Hepatocyte (in vitro differentiated cells): ENCODE results near the gene LIPA. TPM values are rescaled to one million over a fixed set of nuclear protein-coding genes. Genes with fewer than 3 reads are reported as not detected.

Experiments
- DNase-seq: peaks from one replicate; pipeline ENCODE4 v3.0.0-alpha.2; 2016; ENCODE audit warnings: low spot score
- H2AFZ ChIP-seq: fragments of 200-600 bp; sonication (generic); 2 replicates; pipeline ENCODE4 v1.6.0; 2016; ENCODE audit warnings: antibody characterized with exemption, mild to moderate bottlenecking
- H3K27ac ChIP-seq: fragments of 200-600 bp; sonication (generic); 2 replicates; pipeline ENCODE4 v1.5.1; 2016; ENCODE audit warnings: mild to moderate bottlenecking
- H3K27me3 ChIP-seq: fragments of 200-600 bp; sonication (generic); 2 replicates; pipeline ENCODE4 v1.6.1; 2016
- H3K36me3 ChIP-seq: fragments of 200-600 bp; sonication (generic); replicated peaks from 2 replicates; pipeline ENCODE4 v1.5.1; 2016; ENCODE audit warnings: low read depth; ENCODE audit not compliant: insufficient read depth
- H3K4me1 ChIP-seq: fragments of 200-600 bp; sonication (generic); 2 replicates; pipeline ENCODE4 v1.5.1; 2016; ENCODE audit warnings: mild to moderate bottlenecking, moderate library complexity; ENCODE audit not compliant: insufficient read depth
- H3K4me2 ChIP-seq: fragments of 200-600 bp; sonication (generic); 2 replicates; pipeline ENCODE4 v1.6.0; 2016
- H3K4me3 ChIP-seq: fragments of 200-600 bp; sonication (generic); 2 replicates; pipeline ENCODE4 v1.5.1; 2016; ENCODE audit warnings: mild to moderate bottlenecking
- H3K79me2 ChIP-seq: fragments of 200-600 bp; sonication (generic); 2 replicates; pipeline ENCODE4 v1.6.0; 2017; ENCODE audit warnings: mild to moderate bottlenecking
- H3K9me2 ChIP-seq: fragments of 200-600 bp; sonication (generic); replicated peaks from 2 replicates; pipeline ENCODE4 v1.6.0; 2017; ENCODE audit warnings: mild to moderate bottlenecking; ENCODE audit not compliant: insufficient read depth
- H3K9me3 ChIP-seq: fragments of 200-600 bp; sonication (generic); 2 replicates; pipeline ENCODE4 v1.5.1; 2016; ENCODE audit warnings: low read depth, mild to moderate bottlenecking
- H4K20me1 ChIP-seq: fragments of 200-600 bp; sonication (generic); 2 replicates; pipeline ENCODE4 v1.6.0; 2016; ENCODE audit warnings: mild to moderate bottlenecking; ENCODE audit not compliant: insufficient read depth, poor library complexity, severe bottlenecking
- CTCF ChIP-seq: fragments of 200-600 bp; sonication (generic); IDR thresholded peaks from 2 replicates; pipeline ENCODE4 v1.5.1; 2016; ENCODE audit warnings: antibody characterized with exemption, mild to moderate bottlenecking; ENCODE audit not compliant: poor library complexity
- EZH2 ChIP-seq: fragments of 200-600 bp; sonication (generic); IDR thresholded peaks from 2 replicates; pipeline ENCODE4 v1.6.1; 2016; ENCODE audit warnings: antibody characterized with exemption, mild to moderate bottlenecking, borderline replicate concordance
- EZH2phosphoT487 ChIP-seq: fragments of 200-600 bp; sonication (generic); IDR thresholded peaks from one replicate; pipeline ENCODE4 v1.6.1; 2018; ENCODE audit warnings: antibody characterized with exemption, mild to moderate bottlenecking, low read depth, moderate library complexity; ENCODE audit not compliant: unreplicated experiment, severe bottlenecking
- WGBS: methylation state at CpG from one replicate; pipeline ENCODE4 v1.1.6; 2016; ENCODE audit warnings: low lambda C conversion rate; ENCODE audit errors: missing lambda C conversion rate; 5-methylcytosine and 5-hydroxymethylcytosine counted together
- polyA plus RNA-seq: library from polyadenylated mRNA; unstranded; fragments of >200 nt; fragmentation: Nextera tagmentation; extraction: Ambion mirVana; gene quantifications from 2 replicates; pipeline ENCODE4 v1.2.1, GENCODE V29; 2016
- total RNA-seq: library from RNA; depleted of rRNA; stranded (reverse); fragments of >200 nt; gene quantifications from 2 replicates; pipeline ENCODE4 v1.2.3, GENCODE V29; 2014

LIPA gene
- total and polyA plus RNA-seq, 2 experiments from 2014 or later: 144 to 148 TPM

- Histone ChIP-seq H3K36me3 (no peaks in the 10 kb centered on the region), H3K79me2 (no peaks in the 10 kb centered on the region), H3K27ac (no peak overlapping the region), H2AFZ (no peak overlapping the region), H3K4me3 (no peak overlapping the region), H3K9me3 (no peaks in the 10 kb centered on the region), H4K20me1 (no peaks in the 10 kb centered on the region), H3K4me2 (no peak overlapping the region), H3K27me3 (peaks cover 7% of the 10 kb centered on the region), H3K4me1 (no peaks in the 10 kb centered on the region), H3K9me2 (no peaks in the 10 kb centered on the region)
- TF ChIP-seq EZH2phosphoT487 (no peak), EZH2 (no peak), CTCF (no peak)
- WGBS: 87% methylated on average over 2 of the region's 2 CpGs
- no peak for DNase-seq
Measured at GRCh38 chr10:89216056-89216455, 35.5 kb downstream of the LIPA start.

GRCh38 chr10:89215511-89215910 is 36.1 kb downstream of the LIPA start:
- Histone ChIP-seq H3K79me2 (no peaks in the 10 kb centered on the region), H3K27ac (no peak overlapping the region), H3K4me2 (no peak overlapping the region), H3K9me3 (no peaks in the 10 kb centered on the region), H3K9me2 (no peaks in the 10 kb centered on the region), H3K4me3 (no peak overlapping the region), H3K36me3 (no peaks in the 10 kb centered on the region), H3K4me1 (no peaks in the 10 kb centered on the region), H2AFZ (no peak overlapping the region), H4K20me1 (no peaks in the 10 kb centered on the region), H3K27me3 (peaks cover 12% of the 10 kb centered on the region)
- 65% methylated on average over 1 of the region's 1 CpG for WGBS
- TF ChIP-seq CTCF (no peak), EZH2 (no peak), EZH2phosphoT487 (no peak)
- no peak for DNase-seq

GRCh38 chr10:89214566-89215165 is 36.9 kb downstream of the LIPA start:
- no peaks in the 10 kb centered on the region for H3K9me2 ChIP-seq
- H3K4me2 ChIP-seq: no peak overlapping the region
- no peak overlapping the region for H3K27ac ChIP-seq
- H2AFZ ChIP-seq: no peak overlapping the region
- H3K9me3 ChIP-seq: no peaks in the 10 kb centered on the region
- 93% methylated on average over 8 of the region's 8 CpGs for WGBS
- TF ChIP-seq EZH2 (no peak), CTCF (no peak)
- DNase-seq: no peak
- no peaks in the 10 kb centered on the region for H4K20me1 ChIP-seq
- no peak overlapping the region for H3K4me3 ChIP-seq
- peaks cover 21% of the 10 kb centered on the region for H3K27me3 ChIP-seq
- H3K79me2 ChIP-seq: no peaks in the 10 kb centered on the region
- no peaks in the 10 kb centered on the region for H3K4me1 ChIP-seq
- no peaks in the 10 kb centered on the region for H3K36me3 ChIP-seq
